HepG2 (cell line): ENCODE results near the gene UBE2O. TPM values are rescaled to one million over a fixed set of nuclear protein-coding genes. Genes with fewer than 3 reads are reported as not detected.

Experiments used
- AFF4 ChIP-seq: sonication (generic); formaldehyde crosslinking; IDR thresholded peaks from 2 replicates; pipeline ENCODE4 v1.4.0; 2020; ENCODE audit warnings: missing genetic modification reagents
- AGO1 ChIP-seq: fragments of 200-400 bp; formaldehyde crosslinking; IDR thresholded peaks from 2 replicates; pipeline ENCODE4 v1.6.1; 2017; ENCODE audit warnings: mild to moderate bottlenecking, low read depth, low read length, moderate library complexity; ENCODE audit not compliant: poor library complexity, severe bottlenecking
- BHLHE40 ChIP-seq: IDR thresholded peaks from 2 replicates; pipeline ENCODE4 v1.6.1; 2011; ENCODE audit warnings: low read length, improper control_type of control experiment
- BRF2 ChIP-seq: sonication (generic); formaldehyde crosslinking; IDR thresholded peaks from 2 replicates; pipeline ENCODE4 v1.8.1; 2022; ENCODE audit warnings: mild to moderate bottlenecking, missing genetic modification reagents
- CENPX ChIP-seq: sonication (generic); formaldehyde crosslinking; IDR thresholded peaks from 2 replicates; pipeline ENCODE4 v1.9.0; 2021; ENCODE audit warnings: mild to moderate bottlenecking, missing genetic modification reagents, moderate library complexity
- FOXA3 ChIP-seq: IDR thresholded peaks from 2 replicates; pipeline ENCODE4 v1.6.1; 2016; ENCODE audit warnings: missing genetic modification reagents, missing compliant biosample characterization
- HDAC6 ChIP-seq: fragments of 200-600 bp; sonication (generic); IDR thresholded peaks from 2 replicates; pipeline ENCODE4 v1.7.0; 2017; ENCODE audit warnings: mild to moderate bottlenecking, antibody characterized with exemption, low read length, low read depth
- HNRNPLL ChIP-seq: fragments of 200-400 bp; formaldehyde crosslinking; IDR thresholded peaks from 2 replicates; pipeline ENCODE4 v1.6.1; 2017; ENCODE audit warnings: mild to moderate bottlenecking, low read depth, low read length; ENCODE audit not compliant: poor library complexity, severe bottlenecking
- JUND ChIP-seq: sonication (generic); formaldehyde crosslinking; IDR thresholded peaks from 2 replicates; pipeline ENCODE4 v1.8.0; 2022; ENCODE audit warnings: mild to moderate bottlenecking, missing genetic modification reagents
- KDM4B ChIP-seq: sonication (generic); formaldehyde crosslinking; IDR thresholded peaks from 2 replicates; pipeline ENCODE4 v1.4.0; 2020; ENCODE audit warnings: missing genetic modification reagents
- MIER3 ChIP-seq: IDR thresholded peaks from 2 replicates; pipeline ENCODE4 v1.6.1; 2016; ENCODE audit warnings: missing compliant biosample characterization, borderline replicate concordance
- NFRKB ChIP-seq: fragments of 450-650 bp; IDR thresholded peaks from 2 replicates; pipeline ENCODE4 v1.6.1; 2017
- POLR2AphosphoS5 ChIP-seq: IDR thresholded peaks from 2 replicates; pipeline ENCODE4 v1.6.1; 2012; ENCODE audit warnings: low read depth, low read length
- TAF15 ChIP-seq: fragments of 200-400 bp; formaldehyde crosslinking; IDR thresholded peaks from one replicate; pipeline ENCODE4 v1.6.1; 2018; ENCODE audit warnings: mild to moderate bottlenecking, low read depth, low read length; ENCODE audit not compliant: poor library complexity, severe bottlenecking
- TMF1 ChIP-seq: sonication (generic); formaldehyde crosslinking; IDR thresholded peaks from 2 replicates; pipeline ENCODE4 v1.8.1; 2022; ENCODE audit warnings: low read depth, missing genetic modification reagents
- U2AF2 ChIP-seq: fragments of 200-400 bp; formaldehyde crosslinking; IDR thresholded peaks from 2 replicates; pipeline ENCODE4 v1.6.1; 2017; ENCODE audit warnings: low read depth, mild to moderate bottlenecking, low read length
- ZBTB20 ChIP-seq: sonication (generic); formaldehyde crosslinking; IDR thresholded peaks from 2 replicates; pipeline ENCODE4 v1.8.1; 2023; ENCODE audit warnings: missing genetic modification reagents, low read depth, mild to moderate bottlenecking, borderline replicate concordance
- ZNF230 ChIP-seq: sonication (generic); formaldehyde crosslinking; IDR thresholded peaks from 2 replicates; pipeline ENCODE4 v1.4.0; 2020; ENCODE audit warnings: mild to moderate bottlenecking, missing genetic modification reagents
- ZNF251 ChIP-seq: sonication (generic); formaldehyde crosslinking; IDR thresholded peaks from 2 replicates; pipeline ENCODE4 v1.9.0; 2021; ENCODE audit warnings: mild to moderate bottlenecking, missing genetic modification reagents
- ZNF382 ChIP-seq: sonication (generic); formaldehyde crosslinking; IDR thresholded peaks from 2 replicates; pipeline ENCODE4 v1.5.0; 2020; ENCODE audit warnings: missing genetic modification reagents, mild to moderate bottlenecking, borderline replicate concordance
- ZNF383 ChIP-seq: sonication (generic); formaldehyde crosslinking; IDR thresholded peaks from 2 replicates; pipeline ENCODE4 v1.4.0; 2020; ENCODE audit warnings: missing genetic modification reagents, mild to moderate bottlenecking, borderline replicate concordance
- ZNF484 ChIP-seq: sonication (generic); formaldehyde crosslinking; IDR thresholded peaks from 2 replicates; pipeline ENCODE4 v1.5.1; 2020; ENCODE audit warnings: mild to moderate bottlenecking, low read depth, missing genetic modification reagents, borderline replicate concordance
- ZNF691 ChIP-seq: sonication (generic); formaldehyde crosslinking; IDR thresholded peaks from 2 replicates; pipeline ENCODE4 v1.4.0; 2020; ENCODE audit warnings: missing genetic modification reagents, low read depth, mild to moderate bottlenecking, borderline replicate concordance
- ZNF780A ChIP-seq: sonication (generic); formaldehyde crosslinking; IDR thresholded peaks from 2 replicates; pipeline ENCODE4 v1.8.0; 2022; ENCODE audit warnings: mild to moderate bottlenecking, missing genetic modification reagents, moderate library complexity
- ZSCAN9 ChIP-seq: IDR thresholded peaks from 2 replicates; pipeline ENCODE4 v1.6.1; 2016; ENCODE audit warnings: borderline replicate concordance
- polyA plus RNA-seq, 8 experiments: library from polyadenylated mRNA; depleted of rRNA in 3 of 8; stranded (reverse) in 7 of 8; unstranded in 1 of 8; fragments of >200 nt; fragmentation: Illumina TruSeq in 4 of 8; extraction: Trizol in 4 of 8; gene quantifications; 2 replicates each; pipeline versions ENCODE4 v1.2.1 to v1.2.3, GENCODE V29; 2011 to 2016; ENCODE audit warnings: low read depth in 4 of 8, missing spikeins in 1 of 8, mixed read lengths in 1 of 8; ENCODE audit not compliant: insufficient read depth in 1 of 8
- total RNA-seq, 5 experiments: library from RNA; depleted of rRNA; stranded (reverse); fragments of >200 nt; fragmentation: Illumina TruSeq; extraction: Trizol; gene quantifications; 2 replicates each; pipeline ENCODE4 v1.2.3, GENCODE V29; 2016; ENCODE audit warnings: low read depth in 1 of 5

The UBE2O gene
- total and polyA plus RNA-seq, 2 of the 13 experiments (the other 11 are each of a cell fraction or from before 2014, with no cell fraction given): 21.5 to 23.5 TPM

GRCh38 chr17:76384987-76385891, 67.7 kb downstream of the UBE2O start (continued):
- no peak; the same call in 1 of the 2 replicates for TF ChIP-seq ZBTB20 (CRISPR knock-in tag)
- TF ChIP-seq ZNF780A: peak; percentile 85; the same call in 1 of the 2 replicates
- peak; percentile 29 for TF ChIP-seq TAF15
- no peak for TF ChIP-seq NFRKB
- 0 out of 2 replicates have a peak, but pooled peaks have one; percentile 37 for TF ChIP-seq ZNF251 (CRISPR knock-in tag)
- TF ChIP-seq HNRNPLL: peak; percentile 79
- no peak for TF ChIP-seq ZSCAN9
- TF ChIP-seq ZNF230 (CRISPR knock-in tag): no peak
- no peak for TF ChIP-seq ZNF691 (CRISPR knock-in tag)
- TF ChIP-seq ZNF382 (CRISPR knock-in tag): no peak
- TF ChIP-seq BHLHE40: no peak
- no peak for TF ChIP-seq ZNF484 (CRISPR knock-in tag)
- TF ChIP-seq FOXA3 (CRISPR knock-in tag): no peak
- TF ChIP-seq AGO1: peak; percentile 97
- TF ChIP-seq POLR2AphosphoS5: peak; percentile 21
- no peak for TF ChIP-seq ZNF383 (CRISPR knock-in tag)
- TF ChIP-seq HDAC6: no peak
- TF ChIP-seq JUND (CRISPR knock-in tag): no peak
- TF ChIP-seq CENPX (CRISPR knock-in tag): no peak
- TF ChIP-seq MIER3: no peak
- peak; percentile 44; the same call in 1 of the 2 replicates for TF ChIP-seq AFF4 (CRISPR knock-in tag)
- no peak for TF ChIP-seq BRF2 (CRISPR knock-in tag)
- TF ChIP-seq KDM4B (CRISPR knock-in tag): no peak
- no peak for TF ChIP-seq TMF1 (CRISPR knock-in tag)
- no peak for TF ChIP-seq U2AF2
